A673 (cell line): ENCODE measurements around the gene PRKCSH.

Source experiments
- CTCF ChIP-seq: fragments of 300-800, 200-600 bp; sonication (generic); conservative IDR thresholded peaks from 2 replicates; pipeline ENCODE4 v1.5.1; 2017; ENCODE audit warnings: low read depth, mild to moderate bottlenecking, antibody characterized with exemption, low read length, moderate library complexity, mixed read lengths
- EZH2 ChIP-seq: fragments of 200-600 bp; sonication (generic); IDR thresholded peaks from 2 replicates; pipeline ENCODE4 v1.6.1; 2017; ENCODE audit warnings: borderline replicate concordance, low read depth, mild to moderate bottlenecking, mixed read lengths, antibody characterized with exemption, low read length; ENCODE audit not compliant: poor library complexity, severe bottlenecking

- TF ChIP-seq CTCF = no peak
- no peak for TF ChIP-seq EZH2
These were observed 17.3 kb upstream of the PRKCSH start for GRCh38 chr19:11418094-11418548.
